Ascending aorta (tissue), 2 donors: Measurements from ENCODE around the gene CHST15. TPM values are rescaled to one million over a fixed set of nuclear protein-coding genes. Genes with fewer than 3 reads are reported as not detected.

Source experiments
- DNase-seq, 2 donors: peaks; one replicate each; pipeline ENCODE4 v3.0.0-alpha.2; 2019; ENCODE audit warnings: low spot score in 2 of 2
- H3K27ac ChIP-seq, 2 donors: fragments of 200-600 bp; sonication (generic); one replicate each; pipeline ENCODE4 v1.5.1; 2016 to 2017; ENCODE audit warnings: mild to moderate bottlenecking in 1 of 2
- H3K27me3 ChIP-seq: fragments of 200-600 bp; sonication (generic); one replicate; pipeline ENCODE4 v1.5.1; 2017
- H3K36me3 ChIP-seq, 2 donors: fragments of 200-600 bp; sonication (generic); one replicate each; pipeline ENCODE4 v1.5.1; 2016
- H3K4me1 ChIP-seq, 2 donors: fragments of 200-600 bp; sonication (generic); one replicate each; pipeline ENCODE4 v1.5.1; 2016 to 2017; ENCODE audit warnings: mild to moderate bottlenecking in 1 of 2
- H3K4me3 ChIP-seq, 2 donors: fragments of 200-600 bp; sonication (generic); one replicate each; pipeline ENCODE4 v1.5.1; 2016 to 2017; ENCODE audit warnings: mild to moderate bottlenecking in 1 of 2
- H3K9me3 ChIP-seq, 2 donors: fragments of 200-600 bp; sonication (generic); one replicate each; pipeline ENCODE4 v1.5.1; 2016
- intact Hi-C: fragments of 100-400 bp; cut with DNase I; formaldehyde crosslinking; loops from one replicate; pipeline ENCODE4 v1.15.1; 2023
- total RNA-seq: library from RNA; depleted of rRNA; stranded (reverse); fragments of >200 nt; gene quantifications from one replicate; pipeline ENCODE4 v1.1.0, GENCODE V29; 2016
- TF ChIP-seq, protein P1 (sequence below), 3 experiments: fragments of 200-600 bp in 2 of 3; fragments of 450-650 bp in 1 of 3; sonication (generic) in 2 of 3; IDR thresholded peaks; one replicate each; pipeline ENCODE4 v1.5.1; 2016 to 2019; ENCODE audit warnings: antibody characterized with exemption in 3 of 3, mild to moderate bottlenecking in 1 of 3, moderate library complexity in 1 of 3

Gene CHST15
- total RNA-seq, 1 donor from 2014 or later: 20.4 TPM

DNA sequence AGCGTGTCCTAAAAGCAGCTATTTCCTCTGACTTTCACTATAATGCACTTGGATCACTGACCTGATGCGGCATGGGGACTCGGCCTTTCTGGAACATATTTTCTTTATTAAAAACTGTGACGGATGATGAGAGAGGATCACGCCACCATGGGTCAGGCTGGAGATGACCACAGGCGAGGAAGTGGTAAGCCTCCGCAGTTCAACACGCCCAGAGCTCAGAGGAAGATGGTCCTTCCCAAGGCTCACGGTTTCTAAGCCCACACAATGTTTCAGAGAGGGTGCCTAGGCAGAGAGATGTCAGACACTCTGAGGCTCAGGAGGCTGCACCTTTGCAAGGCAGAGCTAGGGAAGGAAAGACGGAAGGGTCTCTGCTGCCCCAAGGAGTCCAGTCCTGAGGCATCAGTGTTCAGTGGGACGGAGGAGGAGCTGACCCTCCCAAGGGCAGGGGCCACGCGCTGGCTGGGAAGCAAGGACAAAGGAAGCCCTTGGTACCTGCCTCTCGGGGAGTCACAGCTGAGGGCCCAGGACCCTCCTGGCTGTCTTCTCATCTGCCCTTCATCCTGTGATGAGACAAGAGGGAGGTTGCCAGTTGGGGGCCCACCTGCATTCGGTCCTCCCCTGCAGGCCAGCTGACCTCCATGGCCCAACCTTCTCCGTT, 9.5 kb downstream of the CHST15 start:
- Histone ChIP-seq H3K9me3 (no peaks in the 10 kb centered on the region), H3K27me3 (no peaks in the 10 kb centered on the region), H3K27ac (no peak overlapping the region), H3K4me3 (no peak overlapping the region), H3K4me1 (no peaks in the 10 kb centered on the region), H3K36me3 (no peaks in the 10 kb centered on the region)
- no peak for DNase-seq
- TF ChIP-seq, protein P1, sequence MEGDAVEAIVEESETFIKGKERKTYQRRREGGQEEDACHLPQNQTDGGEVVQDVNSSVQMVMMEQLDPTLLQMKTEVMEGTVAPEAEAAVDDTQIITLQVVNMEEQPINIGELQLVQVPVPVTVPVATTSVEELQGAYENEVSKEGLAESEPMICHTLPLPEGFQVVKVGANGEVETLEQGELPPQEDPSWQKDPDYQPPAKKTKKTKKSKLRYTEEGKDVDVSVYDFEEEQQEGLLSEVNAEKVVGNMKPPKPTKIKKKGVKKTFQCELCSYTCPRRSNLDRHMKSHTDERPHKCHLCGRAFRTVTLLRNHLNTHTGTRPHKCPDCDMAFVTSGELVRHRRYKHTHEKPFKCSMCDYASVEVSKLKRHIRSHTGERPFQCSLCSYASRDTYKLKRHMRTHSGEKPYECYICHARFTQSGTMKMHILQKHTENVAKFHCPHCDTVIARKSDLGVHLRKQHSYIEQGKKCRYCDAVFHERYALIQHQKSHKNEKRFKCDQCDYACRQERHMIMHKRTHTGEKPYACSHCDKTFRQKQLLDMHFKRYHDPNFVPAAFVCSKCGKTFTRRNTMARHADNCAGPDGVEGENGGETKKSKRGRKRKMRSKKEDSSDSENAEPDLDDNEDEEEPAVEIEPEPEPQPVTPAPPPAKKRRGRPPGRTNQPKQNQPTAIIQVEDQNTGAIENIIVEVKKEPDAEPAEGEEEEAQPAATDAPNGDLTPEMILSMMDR (IDR thresholded peaks at IDR 0.05): no peak
- intact Hi-C loops: no loop called here

DNA sequence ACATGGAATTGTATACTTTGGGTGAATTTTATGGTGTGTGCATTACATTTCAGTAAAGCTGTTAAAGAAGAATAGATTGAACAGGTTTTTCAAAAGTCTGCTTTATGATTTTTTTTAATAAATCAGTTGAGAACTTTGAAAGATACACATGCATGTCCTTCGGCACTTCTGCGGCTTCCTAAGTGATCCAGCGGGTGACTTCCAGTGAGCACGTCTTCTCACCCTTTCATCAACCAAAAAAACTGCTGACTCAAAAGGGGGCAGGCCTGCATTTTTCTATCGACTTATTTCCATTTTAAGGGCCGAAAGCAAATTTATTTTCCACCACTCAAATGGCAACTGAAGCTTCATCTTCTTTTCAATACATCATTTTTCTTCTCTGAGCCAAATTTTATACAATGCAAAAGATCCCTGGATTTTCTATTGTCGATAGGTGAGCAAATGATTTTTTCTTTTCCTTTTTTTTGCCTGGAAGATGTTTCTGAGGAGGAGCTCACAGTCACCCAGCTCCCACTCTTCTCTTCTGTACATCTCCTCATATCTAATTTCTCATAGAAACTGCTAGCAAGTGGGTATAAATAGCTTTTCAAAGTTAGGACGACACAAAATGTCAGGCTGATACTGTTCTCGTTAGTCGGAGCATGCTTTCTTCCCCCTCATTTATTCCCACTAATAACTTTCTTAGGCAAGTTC, 10.2 kb downstream of the CHST15 start:
- no peak overlapping the region for H3K4me3 ChIP-seq
- H3K27me3 ChIP-seq: no peaks in the 10 kb centered on the region
- intact Hi-C loops: no loop called here
- H3K4me1 ChIP-seq: no peaks in the 10 kb centered on the region
- H3K9me3 ChIP-seq: no peaks in the 10 kb centered on the region
- TF ChIP-seq, protein P1 (IDR thresholded peaks at IDR 0.05): no peak
- no peak overlapping the region for H3K27ac ChIP-seq
- no peaks in the 10 kb centered on the region for H3K36me3 ChIP-seq
- DNase-seq: no peak

DNA sequence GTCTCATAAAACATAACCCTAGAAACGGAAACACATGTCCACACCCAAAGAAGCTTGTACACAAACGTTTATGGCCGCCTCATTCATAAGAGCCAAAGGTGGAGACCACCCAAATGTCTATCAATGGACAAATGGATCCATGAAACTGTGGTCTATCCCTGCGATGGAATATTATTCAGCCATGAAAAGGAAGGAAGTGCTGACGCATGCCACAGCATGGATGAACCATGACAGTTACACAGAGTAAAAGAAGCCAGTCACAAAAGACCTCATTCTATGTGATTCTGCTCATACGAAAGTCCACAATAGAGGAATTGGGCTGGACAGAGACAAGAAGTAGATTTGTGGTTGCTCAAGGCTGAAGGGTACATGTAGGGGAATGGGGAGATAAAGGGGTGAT, 10.8 kb downstream of the CHST15 start:
- Histone ChIP-seq H3K4me1 (no peaks in the 10 kb centered on the region), H3K27me3 (no peaks in the 10 kb centered on the region), H3K4me3 (no peak overlapping the region), H3K9me3 (no peaks in the 10 kb centered on the region), H3K36me3 (no peaks in the 10 kb centered on the region), H3K27ac (no peak overlapping the region)
- DNase-seq: no peak
- intact Hi-C loops: no loop called here
- TF ChIP-seq, protein P1 (IDR thresholded peaks at IDR 0.05): no peak

DNA sequence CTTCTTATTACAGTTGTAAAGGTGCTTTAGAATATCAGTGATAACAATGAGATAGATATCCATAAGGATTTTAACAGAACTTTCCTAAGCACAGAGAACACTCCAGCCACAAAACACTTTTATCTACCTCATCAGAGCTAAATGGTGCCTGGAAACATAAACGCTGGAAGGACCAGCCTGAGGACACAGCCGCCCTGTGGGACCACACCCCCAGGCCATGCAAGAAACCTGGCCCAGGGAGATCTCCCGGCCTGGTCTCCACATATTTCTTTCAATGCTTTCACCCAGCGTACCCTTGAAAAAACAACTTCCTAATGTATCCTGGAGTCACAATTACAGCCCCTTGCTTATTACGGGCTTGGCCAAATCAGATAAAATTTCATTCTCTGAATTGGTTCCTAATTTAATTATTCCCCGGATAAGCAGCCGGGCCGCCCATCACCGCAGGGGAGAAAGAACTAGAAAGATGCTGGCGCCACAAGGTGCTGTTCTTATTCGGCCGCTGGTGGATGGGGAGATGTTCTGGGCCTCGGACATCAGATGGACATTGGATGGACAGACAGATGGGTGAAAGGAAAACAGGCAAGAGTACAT, 11.8 kb downstream of the CHST15 start:
- Histone ChIP-seq H3K27ac (no peak overlapping the region), H3K36me3 (no peaks in the 10 kb centered on the region)
- intact Hi-C loops: no loop called here

DNA sequence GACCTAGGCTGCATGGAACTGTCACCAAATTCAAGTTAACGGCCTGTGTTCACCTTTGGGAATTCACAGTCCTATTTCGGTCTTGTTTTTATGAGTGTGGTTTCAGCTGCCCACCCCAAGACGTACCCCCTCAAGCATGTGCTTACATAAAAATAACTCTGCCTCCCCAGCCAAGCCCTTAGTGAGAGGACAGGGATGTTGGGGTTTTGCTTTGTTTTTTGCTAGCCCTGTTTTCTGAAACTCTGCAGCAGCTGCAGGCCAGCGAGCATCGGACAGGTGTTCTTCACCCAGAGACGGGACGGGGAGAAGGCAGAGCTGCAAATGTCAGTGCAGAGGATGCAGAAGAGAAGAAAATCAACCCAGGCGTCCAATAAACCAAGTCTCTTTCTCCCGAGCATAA, 13.5 kb downstream of the CHST15 start:
- TF ChIP-seq, protein P1 (IDR thresholded peaks at IDR 0.05): no peak
- no peaks in the 10 kb centered on the region for H3K9me3 ChIP-seq
- H3K4me1 ChIP-seq: peaks cover 0 to 10% of the 10 kb centered on the region in 2 donors
- no peak overlapping the region for H3K27ac ChIP-seq
- no peaks in the 10 kb centered on the region for H3K36me3 ChIP-seq
- intact Hi-C loops: no loop called here
- DNase-seq: no peak
- no peaks in the 10 kb centered on the region for H3K27me3 ChIP-seq
- no peak overlapping the region for H3K4me3 ChIP-seq

More for the DNA sequence above, 11.8 kb downstream of the CHST15 start:
- TF ChIP-seq, protein P1 (IDR thresholded peaks at IDR 0.05): no peak
- H3K4me1 ChIP-seq: no peaks in the 10 kb centered on the region
- no peaks in the 10 kb centered on the region for H3K9me3 ChIP-seq
- no peaks in the 10 kb centered on the region for H3K27me3 ChIP-seq
- H3K4me3 ChIP-seq: no peak overlapping the region
- DNase-seq: no peak
